ENCODE results near the gene EEIG1.

The EEIG1 gene

GRCh38 chr9:127980060-127980705 is 606 bp downstream of the EEIG1 start:
- peak; percentile 67 for DNase-seq
- H3K9me3 ChIP-seq (replicated peaks; ENCODE audit: insufficient read depth, low read length): no peaks in the 10 kb centered on the region
- no peaks in the 10 kb centered on the region for H3K9me2 ChIP-seq (replicated peaks; ENCODE audit: insufficient read depth, low read length)
- H3K9ac ChIP-seq (ENCODE audit: low read length): peak overlapping the region; percentile 61
- peaks cover 56% of the 10 kb centered on the region for H3K79me2 ChIP-seq (ENCODE audit: low read length)
- peaks cover 28% of the 10 kb centered on the region for H3K4me1 ChIP-seq (ENCODE audit: low read length)
- TF ChIP-seq EZH2phosphoT487 (IDR thresholded peaks at IDR 0.05; ENCODE audit: low read length) (no peak), CTCF (IDR thresholded peaks at IDR 0.05; ENCODE audit: low read length) (no peak), EZH2 (optimal IDR thresholded peaks at IDR 0.05; ENCODE audit: low read depth, low read length) (no peak)
- peak overlapping the region; percentile 85 for H3K4me2 ChIP-seq (ENCODE audit: low read depth, low read length)
- H4K20me1 ChIP-seq (ENCODE audit: insufficient read depth, low read length): 0 out of 2 replicates have a peak, but pooled peaks cover 3% of the 10 kb centered on the region
- peak overlapping the region; percentile 77 for H3K4me3 ChIP-seq (ENCODE audit: low read length)
- H3K36me3 ChIP-seq (replicated peaks; ENCODE audit: insufficient read depth, low read length): no peaks in the 10 kb centered on the region
- H3F3A ChIP-seq (ENCODE audit: insufficient read depth, low read length): peaks cover 19% of the 10 kb centered on the region
- H2AFZ ChIP-seq (ENCODE audit: low read length): peak overlapping the region; percentile 7; the same call in 1 of the 2 replicates
- H3K27me3 ChIP-seq (replicated peaks; ENCODE audit: insufficient read depth, low read length): no peaks in the 10 kb centered on the region
- peak overlapping the region; percentile 66; the same call in 1 of the 2 replicates for H3K27ac ChIP-seq (ENCODE audit: low read length)

GRCh38 chr9:127979333-127980059 is 1.3 kb downstream of the EEIG1 start:
- Histone ChIP-seq H4K20me1 (ENCODE audit: insufficient read depth, low read length) (0 out of 2 replicates have a peak, but pooled peaks cover 3% of the 10 kb centered on the region), H3K9me2 (replicated peaks; ENCODE audit: insufficient read depth, low read length) (no peaks in the 10 kb centered on the region), H3K36me3 (replicated peaks; ENCODE audit: insufficient read depth, low read length) (no peaks in the 10 kb centered on the region), H3K79me2 (ENCODE audit: low read length) (peaks cover 63% of the 10 kb centered on the region), H3K9ac (ENCODE audit: low read length) (peak overlapping the region; percentile 61), H3K9me3 (replicated peaks; ENCODE audit: insufficient read depth, low read length) (no peaks in the 10 kb centered on the region), H3K27ac (ENCODE audit: low read length) (peak overlapping the region; percentile 66; the same call in 1 of the 2 replicates), H2AFZ (ENCODE audit: low read length) (peak overlapping the region; percentile 33; the same call in 1 of the 2 replicates), H3K4me1 (ENCODE audit: low read length) (peaks cover 29% of the 10 kb centered on the region), H3F3A (ENCODE audit: insufficient read depth, low read length) (peaks cover 19% of the 10 kb centered on the region), H3K4me3 (ENCODE audit: low read length) (peak overlapping the region; percentile 77), H3K27me3 (replicated peaks; ENCODE audit: insufficient read depth, low read length) (no peaks in the 10 kb centered on the region), H3K4me2 (ENCODE audit: low read depth, low read length) (peak overlapping the region; percentile 85)
- no peak for TF ChIP-seq EZH2phosphoT487 (IDR thresholded peaks at IDR 0.05; ENCODE audit: low read length)
- no peak for TF ChIP-seq EZH2 (optimal IDR thresholded peaks at IDR 0.05; ENCODE audit: low read depth, low read length)
- TF ChIP-seq CTCF (IDR thresholded peaks at IDR 0.05; ENCODE audit: low read length): no peak
- DNase-seq: peak; percentile 79

- peaks cover 19% of the 10 kb centered on the region for H3F3A ChIP-seq (ENCODE audit: insufficient read depth, low read length)
- no peak for DNase-seq
- no peak for TF ChIP-seq EZH2 (optimal IDR thresholded peaks at IDR 0.05; ENCODE audit: low read depth, low read length)
- no peak for TF ChIP-seq CTCF (IDR thresholded peaks at IDR 0.05; ENCODE audit: low read length)
- no peak for TF ChIP-seq EZH2phosphoT487 (IDR thresholded peaks at IDR 0.05; ENCODE audit: low read length)
- H4K20me1 ChIP-seq (ENCODE audit: insufficient read depth, low read length): 0 out of 2 replicates have a peak, but pooled peaks cover 3% of the 10 kb centered on the region
- H3K9me3 ChIP-seq (replicated peaks; ENCODE audit: insufficient read depth, low read length): no peaks in the 10 kb centered on the region
- peak overlapping the region; percentile 33; the same call in 1 of the 2 replicates for H2AFZ ChIP-seq (ENCODE audit: low read length)
- no peaks in the 10 kb centered on the region for H3K36me3 ChIP-seq (replicated peaks; ENCODE audit: insufficient read depth, low read length)
- H3K4me3 ChIP-seq (ENCODE audit: low read length): peak overlapping the region; percentile 77
- H3K27me3 ChIP-seq (replicated peaks; ENCODE audit: insufficient read depth, low read length): no peaks in the 10 kb centered on the region
- H3K9ac ChIP-seq (ENCODE audit: low read length): peak overlapping the region; percentile 61
- peaks cover 34% of the 10 kb centered on the region for H3K4me1 ChIP-seq (ENCODE audit: low read length)
- peaks cover 68% of the 10 kb centered on the region for H3K79me2 ChIP-seq (ENCODE audit: low read length)
- H3K9me2 ChIP-seq (replicated peaks; ENCODE audit: insufficient read depth, low read length): no peaks in the 10 kb centered on the region
- H3K27ac ChIP-seq (ENCODE audit: low read length): peak overlapping the region; percentile 66; the same call in 1 of the 2 replicates
- peak overlapping the region; percentile 85 for H3K4me2 ChIP-seq (ENCODE audit: low read depth, low read length)
Measured at GRCh38 chr9:127979015-127979332, 1.8 kb downstream of the EEIG1 start.

Measured in MM.1S (cell line).